ENCODE measurements around the gene LTBP2.

DNA sequence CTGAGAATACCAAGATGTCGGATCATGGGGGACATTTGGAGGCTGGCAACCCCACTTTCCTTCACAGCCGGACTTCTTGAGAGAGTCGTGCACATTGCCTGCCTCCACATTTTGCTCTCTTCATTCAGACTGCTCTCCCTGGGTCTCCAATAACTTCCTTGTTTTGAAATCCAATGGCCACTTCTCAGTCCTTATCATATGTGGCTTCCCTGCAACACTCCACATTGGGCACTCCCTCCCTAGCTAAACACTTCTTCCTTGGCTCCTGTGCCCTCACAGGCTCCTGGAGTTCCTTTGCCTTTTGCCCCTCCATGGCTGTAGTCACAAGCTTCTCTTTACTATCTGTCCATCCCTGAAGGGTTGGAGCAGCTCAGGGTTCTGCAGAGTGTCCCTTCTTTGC lies 149.0 kb downstream of the LTBP2 start:
- TF ChIP-seq EZH2phosphoT487 (IDR thresholded peaks at IDR 0.05; ENCODE audit: low read depth, severe bottlenecking, unreplicated experiment): no peak
- TF ChIP-seq CTCF (IDR thresholded peaks at IDR 0.05; ENCODE audit: poor library complexity): no peak
- no peak for TF ChIP-seq EZH2 (IDR thresholded peaks at IDR 0.05; ENCODE audit: borderline replicate concordance)

Data from hepatocyte (in vitro differentiated cells).